OCI-LY1 (cell line): ENCODE measurements around the gene LOXL3.

Experiments used
- EZH2 ChIP-seq: fragments of 200-600 bp; sonication (generic), shearing (Covaris generic); IDR thresholded peaks from 2 replicates; pipeline ENCODE4 v1.8.0; 2017; ENCODE audit warnings: borderline replicate concordance, mixed run types, mild to moderate bottlenecking, antibody characterized with exemption, low read length, moderate library complexity, mixed read lengths
- TF ChIP-seq, protein P1 (sequence below): fragments of 200-600 bp; sonication (generic), shearing (Covaris generic); IDR thresholded peaks from 2 replicates; pipeline ENCODE4 v1.5.1; 2017; ENCODE audit warnings: mild to moderate bottlenecking, antibody characterized with exemption, low read length, moderate library complexity, mixed read lengths

DNA sequence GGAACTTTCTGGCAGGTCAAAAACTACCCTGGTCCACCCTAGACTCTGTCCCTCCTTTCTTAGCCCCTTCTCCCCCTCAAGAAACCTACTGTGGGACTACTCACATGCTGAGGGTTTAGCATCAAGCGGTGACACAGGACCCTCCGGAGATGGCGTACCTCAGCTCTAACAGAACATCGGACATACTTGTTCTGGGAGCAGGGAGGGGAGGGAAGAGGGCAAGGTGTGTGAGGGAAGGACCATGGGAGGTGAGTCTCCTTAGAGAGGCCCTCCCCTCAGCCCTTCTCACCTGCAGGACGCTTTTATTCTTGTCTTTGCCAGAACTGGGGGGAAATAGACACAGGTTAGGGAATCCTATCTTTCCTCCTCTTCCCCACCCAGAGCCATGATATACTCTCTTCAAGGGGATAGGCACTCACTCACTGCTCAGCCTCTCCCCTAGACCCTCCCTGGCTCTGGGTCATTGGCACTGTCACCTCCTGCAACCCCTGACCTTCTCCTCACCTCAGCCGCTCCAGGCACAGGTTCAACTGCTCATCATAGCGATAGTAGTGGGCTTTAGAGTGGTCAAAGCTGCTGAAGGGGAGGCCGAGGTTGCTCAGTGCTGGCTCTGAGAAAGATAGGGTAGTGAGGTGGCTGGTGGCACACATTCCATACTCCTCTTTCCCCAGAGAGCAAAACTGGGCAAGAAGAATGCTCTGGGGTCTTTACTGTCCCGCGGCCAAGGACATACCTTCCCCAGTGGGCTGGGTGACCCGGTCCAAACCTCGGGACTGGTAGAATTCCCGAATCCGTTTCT is 48.1 kb downstream of the LOXL3 start:
- TF ChIP-seq, protein P1, sequence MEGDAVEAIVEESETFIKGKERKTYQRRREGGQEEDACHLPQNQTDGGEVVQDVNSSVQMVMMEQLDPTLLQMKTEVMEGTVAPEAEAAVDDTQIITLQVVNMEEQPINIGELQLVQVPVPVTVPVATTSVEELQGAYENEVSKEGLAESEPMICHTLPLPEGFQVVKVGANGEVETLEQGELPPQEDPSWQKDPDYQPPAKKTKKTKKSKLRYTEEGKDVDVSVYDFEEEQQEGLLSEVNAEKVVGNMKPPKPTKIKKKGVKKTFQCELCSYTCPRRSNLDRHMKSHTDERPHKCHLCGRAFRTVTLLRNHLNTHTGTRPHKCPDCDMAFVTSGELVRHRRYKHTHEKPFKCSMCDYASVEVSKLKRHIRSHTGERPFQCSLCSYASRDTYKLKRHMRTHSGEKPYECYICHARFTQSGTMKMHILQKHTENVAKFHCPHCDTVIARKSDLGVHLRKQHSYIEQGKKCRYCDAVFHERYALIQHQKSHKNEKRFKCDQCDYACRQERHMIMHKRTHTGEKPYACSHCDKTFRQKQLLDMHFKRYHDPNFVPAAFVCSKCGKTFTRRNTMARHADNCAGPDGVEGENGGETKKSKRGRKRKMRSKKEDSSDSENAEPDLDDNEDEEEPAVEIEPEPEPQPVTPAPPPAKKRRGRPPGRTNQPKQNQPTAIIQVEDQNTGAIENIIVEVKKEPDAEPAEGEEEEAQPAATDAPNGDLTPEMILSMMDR, result no peak
- TF ChIP-seq EZH2, result no peak
